Esophagus muscularis mucosa (tissue), 4 donors: ENCODE results near the gene SPHKAP.

Experiments
- CTCF ChIP-seq, 3 experiments: fragments of 200-600 bp in 2 of 3; fragments of 450-650 bp in 1 of 3; sonication (generic) in 2 of 3; IDR thresholded peaks; one replicate each; pipeline ENCODE4 v1.5.1; 2017 to 2019; ENCODE audit warnings: antibody characterized with exemption in 3 of 3, mild to moderate bottlenecking in 2 of 3, moderate library complexity in 1 of 3
- EP300 ChIP-seq: sonication (generic); formaldehyde crosslinking; IDR thresholded peaks from one replicate; pipeline ENCODE4 v1.6.1; 2017; ENCODE audit warnings: antibody characterized with exemption
- POLR2A ChIP-seq: fragments of 450-650 bp; IDR thresholded peaks from one replicate; pipeline ENCODE4 v1.6.1; 2017; ENCODE audit warnings: antibody characterized with exemption, moderate library complexity, mild to moderate bottlenecking, low read depth
- POLR2AphosphoS5 ChIP-seq, 2 donors: sonication (generic); formaldehyde crosslinking; IDR thresholded peaks; one replicate each; pipeline ENCODE4 v1.6.1; 2017; ENCODE audit warnings: antibody characterized with exemption in 2 of 2

- TF ChIP-seq CTCF (IDR thresholded peaks at IDR 0.05): no peak
- no peak for TF ChIP-seq POLR2A
- TF ChIP-seq EP300: no peak
- no peak for TF ChIP-seq POLR2AphosphoS5 (IDR thresholded peaks at IDR 0.05)
Measured at GRCh38 chr2:228092056-228092455, 89.4 kb downstream of the SPHKAP start.
